Muscle layer of duodenum (tissue), 2 donors: ENCODE measurements around the gene RNPEP.
"Not testable (repeated sequence)": the region's sequence is repeated elsewhere in the genome, so short reads cannot be mapped to it uniquely, and the experiment has no call there.

Experiments used
- H3K27ac ChIP-seq: one replicate; pipeline ENCODE4 v1.7.0; 2013; ENCODE audit warnings: mild to moderate bottlenecking, low read length
- H3K27me3 ChIP-seq: one replicate; pipeline ENCODE4 v1.7.0; 2013; ENCODE audit warnings: low read depth, mild to moderate bottlenecking, control low read depth, low read length
- H3K36me3 ChIP-seq, 2 donors: one replicate each; pipeline ENCODE4 v1.7.0; 2013; ENCODE audit warnings: low read length in 2 of 2, control low read depth in 1 of 2, mild to moderate bottlenecking in 1 of 2; ENCODE audit not compliant: insufficient read depth in 2 of 2, control insufficient read depth in 1 of 2
- H3K4me1 ChIP-seq, 2 donors: one replicate each; pipeline ENCODE4 v1.7.0; 2013; ENCODE audit warnings: low read length in 2 of 2, mild to moderate bottlenecking in 2 of 2, control low read depth in 1 of 2, moderate library complexity in 1 of 2; ENCODE audit not compliant: insufficient read depth in 2 of 2, control insufficient read depth in 1 of 2
- H3K4me3 ChIP-seq, 2 donors: one replicate each; pipeline ENCODE4 v1.7.0; 2013; ENCODE audit warnings: low read length in 2 of 2, low read depth in 1 of 2, mild to moderate bottlenecking in 1 of 2
- H3K9me3 ChIP-seq, 2 donors: one replicate each; pipeline ENCODE4 v1.7.0; 2013; ENCODE audit warnings: low read length in 2 of 2, control low read depth in 1 of 2, mild to moderate bottlenecking in 1 of 2; ENCODE audit not compliant: control insufficient read depth in 1 of 2
- donor health status: healthy.

RNPEP gene

DNA sequence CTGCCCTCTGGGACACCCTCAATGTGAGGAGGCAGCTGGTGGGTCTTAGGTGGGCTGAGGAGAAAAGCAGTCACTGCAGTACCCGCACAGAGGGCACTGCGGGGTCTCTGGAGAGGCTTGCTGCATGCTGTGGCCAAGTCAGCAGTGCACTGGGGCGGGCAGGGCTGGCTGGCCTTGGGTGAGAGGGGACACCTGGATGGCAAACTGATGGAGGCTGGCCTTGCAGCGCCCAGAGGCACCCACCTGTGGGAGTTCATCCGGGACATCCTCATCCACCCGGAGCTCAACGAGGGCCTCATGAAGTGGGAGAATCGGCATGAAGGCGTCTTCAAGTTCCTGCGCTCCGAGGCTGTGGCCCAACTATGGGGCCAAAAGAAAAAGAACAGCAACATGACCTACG lies 31.2 kb downstream of the RNPEP start:
- Histone ChIP-seq H3K27me3 (no peaks in the 10 kb centered on the region), H3K36me3 (peaks cover 0 to 16% of the 10 kb centered on the region in 2 donors), H3K27ac (peak overlapping the region; percentile 97), H3K9me3 (no peaks in the 10 kb centered on the region), H3K4me1 (no peaks in the 10 kb centered on the region), H3K4me3 (peak overlapping the region in 1 of 2 donors; percentile 72)

DNA sequence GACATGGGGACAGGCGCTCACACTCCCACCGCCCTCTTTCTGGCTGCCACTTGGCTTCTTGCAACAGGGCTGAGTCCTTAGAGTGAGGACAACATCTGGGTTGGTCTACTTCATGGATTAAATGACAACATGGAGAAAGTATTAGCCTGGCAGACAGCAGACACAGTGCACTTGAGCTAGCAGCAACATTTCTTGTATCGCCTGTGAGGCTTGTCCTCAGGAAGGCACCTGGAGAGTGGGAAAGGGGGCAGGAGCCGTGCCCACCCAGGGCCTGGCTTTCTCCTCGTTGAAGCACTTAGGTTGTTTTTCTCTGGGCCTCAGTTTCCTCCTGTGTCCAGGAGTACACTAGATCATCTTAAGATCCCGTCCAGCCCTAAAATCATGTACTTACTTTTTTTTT lies 31.6 kb downstream of the RNPEP start:
- Histone ChIP-seq H3K27ac (peak overlapping the region; percentile 97), H3K36me3 (peaks cover 0 to 16% of the 10 kb centered on the region in 2 donors), H3K4me1 (no peaks in the 10 kb centered on the region), H3K27me3 (no peaks in the 10 kb centered on the region), H3K4me3 (peak overlapping the region in 1 of 2 donors; percentile 72), H3K9me3 (no peaks in the 10 kb centered on the region)

DNA sequence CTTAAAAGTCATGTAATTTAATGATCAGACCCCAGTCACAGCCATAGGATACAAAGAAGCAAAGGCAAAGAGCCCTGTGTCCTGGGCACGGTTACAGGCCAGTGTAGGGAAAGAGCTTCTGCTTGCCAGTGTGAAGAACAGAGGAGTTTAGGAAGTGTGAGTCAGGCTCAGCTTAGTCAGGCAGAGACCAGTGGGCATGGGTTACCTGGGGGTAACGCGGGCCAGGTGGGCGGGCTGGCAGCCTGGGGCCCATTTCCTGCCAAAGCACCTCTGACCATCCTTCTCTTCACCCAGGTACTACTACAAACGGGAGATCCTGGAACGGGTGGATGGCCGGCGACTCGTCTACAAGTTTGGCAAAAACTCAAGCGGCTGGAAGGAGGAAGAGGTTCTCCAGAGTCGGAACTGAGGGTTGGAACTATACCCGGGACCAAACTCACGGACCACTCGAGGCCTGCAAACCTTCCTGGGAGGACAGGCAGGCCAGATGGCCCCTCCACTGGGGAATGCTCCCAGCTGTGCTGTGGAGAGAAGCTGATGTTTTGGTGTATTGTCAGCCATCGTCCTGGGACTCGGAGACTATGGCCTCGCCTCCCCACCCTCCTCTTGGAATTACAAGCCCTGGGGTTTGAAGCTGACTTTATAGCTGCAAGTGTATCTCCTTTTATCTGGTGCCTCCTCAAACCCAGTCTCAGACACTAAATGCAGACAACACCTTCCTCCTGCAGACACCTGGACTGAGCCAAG lies 32.6 kb downstream of the RNPEP start:
- H3K27me3 ChIP-seq = no peaks in the 10 kb centered on the region
- peak overlapping the region; percentile 97 for H3K27ac ChIP-seq
- no peaks in the 10 kb centered on the region for H3K9me3 ChIP-seq
- peaks cover 0 to 16% of the 10 kb centered on the region in 2 donors for H3K36me3 ChIP-seq
- no peaks in the 10 kb centered on the region for H3K4me1 ChIP-seq
- H3K4me3 ChIP-seq = peak overlapping the region in 1 of 2 donors; percentile 16

DNA sequence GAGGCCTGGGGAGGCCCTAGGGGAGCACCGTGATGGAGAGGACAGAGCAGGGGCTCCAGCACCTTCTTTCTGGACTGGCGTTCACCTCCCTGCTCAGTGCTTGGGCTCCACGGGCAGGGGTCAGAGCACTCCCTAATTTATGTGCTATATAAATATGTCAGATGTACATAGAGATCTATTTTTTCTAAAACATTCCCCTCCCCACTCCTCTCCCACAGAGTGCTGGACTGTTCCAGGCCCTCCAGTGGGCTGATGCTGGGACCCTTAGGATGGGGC lies 33.2 kb downstream of the RNPEP start:
- Histone ChIP-seq H3K4me3 (peak overlapping the region in 1 of 2 donors; percentile 16), H3K27ac (peak overlapping the region; percentile 97), H3K36me3 (peaks cover 0 to 16% of the 10 kb centered on the region in 2 donors), H3K27me3 (no peaks in the 10 kb centered on the region), H3K9me3 (no peaks in the 10 kb centered on the region), H3K4me1 (no peaks in the 10 kb centered on the region)

DNA sequence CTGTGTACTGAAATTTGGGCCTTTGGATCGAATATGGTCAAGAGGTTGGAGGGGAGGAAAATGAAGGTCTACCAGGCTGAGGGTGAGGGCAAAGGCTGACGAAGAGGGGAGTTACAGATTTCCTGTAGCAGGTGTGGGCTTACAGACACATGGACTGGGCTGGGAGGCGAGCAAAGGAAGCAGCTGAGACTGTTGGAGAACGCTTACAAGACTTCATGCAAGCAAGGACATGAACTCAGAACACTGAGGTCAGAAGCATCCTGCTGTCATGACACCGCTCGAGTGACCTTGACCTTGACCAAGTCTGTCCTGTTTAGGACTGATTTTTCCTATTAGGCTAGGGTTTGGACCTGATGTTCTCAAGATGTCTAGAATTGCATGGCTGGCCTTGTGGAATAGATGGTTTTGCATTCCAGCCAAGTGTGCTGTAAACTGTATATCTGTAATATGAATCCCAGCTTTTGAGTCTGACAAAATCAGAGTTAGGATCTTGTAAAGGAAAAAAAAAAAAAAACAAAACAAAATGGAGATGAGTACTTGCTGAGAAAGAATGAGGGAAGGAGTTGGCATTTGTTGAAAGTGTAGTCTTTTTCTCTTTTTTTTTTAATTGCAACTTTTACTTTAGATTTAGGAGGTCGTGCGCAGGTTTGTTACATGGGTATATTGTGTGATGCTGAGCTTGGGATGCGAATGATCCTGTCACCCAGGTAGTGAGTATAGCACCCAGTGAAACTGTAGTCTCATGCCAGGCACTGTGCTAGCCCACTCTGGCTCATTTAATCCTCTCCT lies 33.8 kb downstream of the RNPEP start:
- Histone ChIP-seq H3K4me1 (no peaks in the 10 kb centered on the region), H3K27me3 (no peaks in the 10 kb centered on the region), H3K9me3 (no peaks in the 10 kb centered on the region), H3K36me3 (peaks cover 0 to 16% of the 10 kb centered on the region in 2 donors), H3K4me3 (peak overlapping the region in 1 of 2 donors; percentile 16), H3K27ac (peak overlapping the region; percentile 97)

DNA sequence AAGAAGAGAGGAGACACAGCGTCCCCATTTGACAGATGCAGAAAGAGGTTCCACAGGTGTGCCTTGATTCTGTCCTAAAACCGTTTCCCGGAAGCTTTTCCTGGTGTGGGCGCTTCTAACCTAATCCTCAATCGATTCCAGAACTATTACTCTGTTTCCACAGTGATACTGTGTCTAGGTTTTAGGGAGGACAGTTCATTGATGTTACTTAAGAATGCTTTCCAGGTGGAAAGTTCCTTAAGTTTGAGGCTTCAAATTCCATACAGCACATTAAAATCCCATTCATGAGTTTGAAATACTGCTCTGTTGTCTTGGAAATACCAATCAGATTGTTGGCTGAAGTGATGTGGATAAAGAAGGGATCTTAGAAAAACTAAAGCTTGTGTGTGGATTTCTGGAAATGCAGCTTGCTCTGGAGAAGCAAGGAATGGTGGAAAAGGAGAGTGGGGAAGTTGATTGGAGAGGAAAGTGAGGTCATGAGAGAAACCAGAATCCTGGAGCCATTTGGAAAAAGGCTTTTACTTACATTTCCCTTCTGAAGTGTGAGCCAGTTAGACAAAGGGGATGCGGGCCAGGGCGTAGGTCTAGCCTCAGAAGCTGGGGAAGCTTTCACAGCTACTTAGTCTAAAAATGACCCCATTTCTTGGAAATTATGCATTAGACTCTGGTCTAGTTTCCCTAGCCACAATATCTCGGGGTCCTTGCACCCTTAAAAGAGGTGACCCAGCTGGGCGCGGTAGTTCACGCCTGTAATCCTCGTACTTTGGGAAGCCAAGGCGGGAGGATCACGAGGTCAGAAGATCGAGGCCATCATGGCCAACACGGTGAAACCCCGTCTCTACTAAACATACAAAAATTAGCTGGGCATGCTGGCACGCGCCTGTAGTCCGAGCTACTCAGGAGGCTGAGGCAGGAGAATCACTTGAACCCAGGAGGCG lies 34.6 kb downstream of the RNPEP start:
- Histone ChIP-seq H3K36me3 (peaks cover 0 to 16% of the 10 kb centered on the region in 2 donors), H3K4me1 (no peaks in the 10 kb centered on the region), H3K27me3 (no peaks in the 10 kb centered on the region), H3K9me3 (no peaks in the 10 kb centered on the region), H3K27ac (peak overlapping the region; percentile 97), H3K4me3 (no peak overlapping the region)

DNA sequence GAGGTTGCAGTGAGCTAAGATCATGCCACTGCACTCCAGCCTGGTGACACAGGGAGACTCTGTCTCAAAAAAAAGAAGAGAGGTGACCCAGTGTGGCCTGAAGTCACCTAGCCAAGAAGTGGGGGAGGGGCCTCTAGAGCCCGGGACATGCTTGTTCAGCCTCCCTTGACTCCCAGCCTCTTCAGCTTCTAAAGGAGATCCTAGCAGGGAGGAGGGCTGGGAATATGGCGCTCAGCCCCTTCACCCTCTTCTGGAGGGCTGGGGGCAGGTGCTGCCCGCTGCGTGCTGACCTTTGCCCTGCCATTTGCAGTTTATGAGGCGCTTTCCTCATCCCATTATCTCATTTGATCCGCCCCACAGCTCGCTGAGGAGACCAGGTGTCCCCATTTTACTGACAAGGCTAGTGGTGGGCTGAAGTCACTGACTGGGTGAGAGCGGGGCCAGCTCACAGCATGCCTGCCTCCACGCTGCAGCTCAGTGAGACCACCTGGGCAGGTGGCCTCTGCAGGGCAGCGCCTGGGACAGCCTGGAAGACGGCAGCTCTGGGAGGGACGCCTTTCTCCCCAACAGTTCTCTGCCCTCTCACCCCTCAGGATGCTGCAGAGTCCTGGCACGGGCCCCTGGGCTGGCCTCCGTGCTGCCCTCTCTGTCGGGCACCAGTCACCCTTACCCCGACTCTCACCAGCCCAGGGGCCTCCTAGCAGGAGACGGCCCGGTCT lies 35.5 kb downstream of the RNPEP start:
- peaks cover 0 to 16% of the 10 kb centered on the region in 2 donors for H3K36me3 ChIP-seq

DNA sequence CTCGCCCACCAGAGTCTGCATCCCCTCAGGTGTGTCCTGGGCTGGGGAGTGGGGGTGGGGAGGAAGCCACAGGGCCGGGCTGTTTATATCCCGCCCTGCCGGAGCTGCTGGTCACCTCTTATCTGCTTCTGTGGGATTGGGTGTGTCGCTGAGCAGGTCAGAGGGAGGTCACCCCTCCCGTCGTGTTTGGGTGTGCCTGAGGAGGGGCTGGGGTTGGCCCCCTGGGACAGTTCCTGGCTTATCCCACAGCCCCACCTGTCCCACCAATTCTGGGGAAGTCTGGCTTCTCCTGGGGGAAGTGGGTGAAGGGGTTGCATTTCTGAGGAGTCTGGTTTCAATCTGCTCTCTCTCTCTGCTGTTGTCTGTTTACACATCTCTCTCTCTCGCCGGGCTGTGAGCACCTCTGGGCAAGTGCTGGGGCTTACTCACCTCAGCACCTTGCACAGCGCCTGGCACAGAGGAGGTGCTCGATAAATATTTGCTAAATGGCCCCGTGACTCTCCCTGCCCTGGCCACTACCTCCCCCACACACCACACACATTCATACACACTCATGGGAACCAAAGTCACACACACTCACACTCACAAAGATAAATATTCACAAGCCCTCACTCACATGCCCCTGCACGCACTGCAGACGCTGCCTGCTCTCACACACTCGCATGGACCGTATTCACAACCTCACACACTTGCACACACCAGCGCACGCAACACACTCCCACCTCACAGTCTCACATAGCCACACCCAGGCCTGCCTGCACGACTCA lies 36.2 kb downstream of the RNPEP start:
- H3K27me3 ChIP-seq = no peaks in the 10 kb centered on the region
- no peaks in the 10 kb centered on the region for H3K4me1 ChIP-seq
- H3K27ac ChIP-seq = peak overlapping the region; percentile 68
- no peaks in the 10 kb centered on the region for H3K9me3 ChIP-seq
- H3K36me3 ChIP-seq = peaks cover 0 to 13% of the 10 kb centered on the region in 2 donors
- H3K4me3 ChIP-seq = no peak overlapping the region

More for the DNA sequence above, 35.5 kb downstream of the RNPEP start:
- Histone ChIP-seq H3K27ac (peak overlapping the region; percentile 68), H3K4me1 (no peaks in the 10 kb centered on the region), H3K27me3 (no peaks in the 10 kb centered on the region), H3K4me3 (no peak overlapping the region), H3K9me3 (no peaks in the 10 kb centered on the region)

DNA sequence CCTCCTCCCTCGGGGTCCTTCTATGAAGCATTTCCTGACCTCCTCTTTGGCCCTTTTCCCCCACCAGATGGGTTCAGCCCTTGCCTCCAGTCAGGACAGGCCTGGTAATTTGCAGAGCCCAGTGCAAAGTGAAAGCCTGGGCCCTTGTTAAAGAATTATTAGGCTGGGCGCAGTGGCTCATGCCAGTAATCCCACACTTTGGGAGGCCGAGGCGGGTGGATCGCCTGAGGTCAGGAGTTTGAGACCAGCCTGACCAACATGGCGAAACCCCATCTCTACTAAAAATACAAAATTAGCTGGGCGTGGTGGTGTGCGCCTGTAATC lies 36.7 kb downstream of the RNPEP start:
- H3K27ac ChIP-seq = peak overlapping the region; percentile 68
- not testable (repeated sequence) for H3K36me3 ChIP-seq, H3K4me3 ChIP-seq, H3K27me3 ChIP-seq, H3K4me1 ChIP-seq, H3K9me3 ChIP-seq

DNA sequence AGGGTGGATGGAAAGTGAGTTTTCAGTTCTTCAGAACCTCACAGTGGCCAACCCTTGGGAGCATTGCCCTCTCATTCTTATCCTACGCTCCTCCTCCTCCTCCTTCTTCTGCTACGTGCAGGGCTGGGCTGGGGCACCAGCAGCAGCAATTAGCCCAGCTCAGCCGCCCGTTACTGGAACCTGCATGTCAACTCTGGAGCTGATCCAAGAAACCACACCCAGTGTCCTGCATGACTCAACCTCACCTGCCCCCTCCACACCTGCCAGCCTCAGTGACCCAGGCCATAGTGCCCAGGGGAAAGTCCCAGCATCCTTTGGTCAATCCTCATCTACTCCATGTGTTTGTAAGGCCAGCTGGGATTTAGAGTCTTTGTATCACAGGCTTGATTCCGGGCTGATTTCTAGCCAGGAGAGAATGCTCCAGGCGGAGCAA lies 40.6 kb downstream of the RNPEP start:
- Histone ChIP-seq H3K36me3 (no peaks in the 10 kb centered on the region), H3K9me3 (no peaks in the 10 kb centered on the region), H3K27ac (peak overlapping the region; percentile 39), H3K4me3 (no peak overlapping the region), H3K4me1 (no peaks in the 10 kb centered on the region), H3K27me3 (no peaks in the 10 kb centered on the region)
